HepG2 (cell line): ENCODE results near the gene TARBP2. TPM values are rescaled to one million over a fixed set of nuclear protein-coding genes. Genes with fewer than 3 reads are reported as not detected.

Source experiments
- ATAC-seq: fragments of 200-7000 bp; cut with Tn5 transposase; 3 replicates; pipeline ENCODE4 v1.9.1; 2020; ENCODE audit warnings: mild to moderate bottlenecking, moderate library complexity
- BruUV-seq: library from RNA; stranded (reverse); fragments of 400-500 nt; replicated peaks from 2 replicates; lab custom pipeline; 2021; lab: Mats Ljungman, UMichigan
- CTCF ChIA-PET: fragments of 300-600 bp; formaldehyde crosslinking; extraction: SDS; loops from one replicate; lab custom pipeline; 2021; ENCODE audit warnings: low total read pairs, inconsistent platforms, low intra/inter-chr PET ratio; lab: Yijun Ruan, JAX
- POLR2A ChIA-PET: fragments of 350-600 bp; sonication (Branson Sonifier 250); formaldehyde crosslinking; loops from one replicate; lab custom pipeline; 2020; ENCODE audit warnings: antibody characterized with exemption, inconsistent platforms; lab: Yijun Ruan, JAX
- DNase-seq: peaks from one replicate; pipeline ENCODE4 v3.0.0-alpha.2; 2015; ENCODE audit warnings: low spot score
- FAIRE-seq: peaks from 3 replicates; lab custom pipeline; 2011; peaks lifted over from hg19 to GRCh38; lab: Jason Lieb, UNC
- H2AFZ ChIP-seq: one replicate; pipeline ENCODE4 v1.6.1; 2011; ENCODE audit warnings: low read length, inconsistent platforms
- H3K27ac ChIP-seq: fragments of 300-600 bp; 3 replicates; pipeline ENCODE4 v1.8.0; 2011; ENCODE audit warnings: mixed run types, mild to moderate bottlenecking, mixed read lengths, low read length, inconsistent platforms; ENCODE audit not compliant: insufficient read depth; ENCODE audit errors: extremely low read length
- H3K27me3 ChIP-seq, 2 experiments: fragments of 200-600 bp in 1 of 2; 2 replicates in 1 of 2; 3 replicates in 1 of 2; pipeline versions ENCODE4 v1.6.0 to v1.8.0; 2011; ENCODE audit warnings: low read length in 2 of 2, mild to moderate bottlenecking in 2 of 2, moderate library complexity in 2 of 2, inconsistent platforms in 1 of 2; ENCODE audit not compliant: insufficient read depth in 2 of 2, control insufficient read depth in 1 of 2
- H3K36me3 ChIP-seq, 2 experiments: fragments of 200-600 bp in 1 of 2; replicated peaks in 1 of 2; 2 replicates in 1 of 2; 3 replicates in 1 of 2; pipeline versions ENCODE4 v1.5.1 to v1.8.0; 2011; ENCODE audit warnings: low read length in 2 of 2, inconsistent platforms in 1 of 2; ENCODE audit not compliant: insufficient read depth in 2 of 2, control insufficient read depth in 1 of 2
- H3K4me1 ChIP-seq: 2 replicates; pipeline ENCODE4 v1.5.1; 2012; ENCODE audit warnings: low read length, inconsistent platforms; ENCODE audit not compliant: insufficient read depth
- H3K4me2 ChIP-seq: 2 replicates; pipeline ENCODE4 v1.6.0; 2011; ENCODE audit warnings: low read depth, low read length, inconsistent platforms
- H3K4me3 ChIP-seq, 3 experiments: fragments of 200-600 bp in 1 of 3; sonication (generic), shearing (Covaris generic) in 1 of 3; replicated peaks in 1 of 3; 2 replicates each; pipeline ENCODE4 v1.5.1; 2011 to 2016; ENCODE audit warnings: low read length in 3 of 3, inconsistent platforms in 2 of 3, low read depth in 2 of 3, mild to moderate bottlenecking in 2 of 3, control low read depth in 1 of 3, mixed read lengths in 1 of 3; ENCODE audit not compliant: insufficient read depth in 1 of 3
- H3K79me2 ChIP-seq: one replicate; pipeline ENCODE4 v1.6.1; 2011; ENCODE audit warnings: low read length, inconsistent platforms; ENCODE audit not compliant: insufficient read depth
- H3K9ac ChIP-seq: 2 replicates; pipeline ENCODE4 v1.6.0; 2011; ENCODE audit warnings: mild to moderate bottlenecking, low read depth, low read length, inconsistent platforms; ENCODE audit not compliant: insufficient read depth
- H3K9me3 ChIP-seq: 2 replicates; pipeline ENCODE4 v1.5.1; 2012; ENCODE audit warnings: mild to moderate bottlenecking, low read length
- H4K20me1 ChIP-seq: 2 replicates; pipeline ENCODE4 v1.6.0; 2011; ENCODE audit warnings: inconsistent platforms, mild to moderate bottlenecking, low read length, moderate library complexity; ENCODE audit not compliant: insufficient read depth
- IRX3 ChIP-seq: sonication (generic); formaldehyde crosslinking; IDR thresholded peaks from 2 replicates; pipeline ENCODE4 v1.8.1; 2023; ENCODE audit warnings: mild to moderate bottlenecking, low read depth, missing genetic modification reagents, borderline replicate concordance
- KMT2B ChIP-seq: IDR thresholded peaks from 2 replicates; pipeline ENCODE4 v1.6.1; 2016; ENCODE audit warnings: missing genetic modification reagents, missing compliant biosample characterization
- PRDM10 ChIP-seq: sonication (generic); formaldehyde crosslinking; IDR thresholded peaks from 2 replicates; pipeline ENCODE4 v1.4.0; 2020; ENCODE audit warnings: low read depth, missing genetic modification reagents
- SRSF4 ChIP-seq: fragments of 200-400 bp; formaldehyde crosslinking; IDR thresholded peaks from one replicate; pipeline ENCODE4 v1.6.1; 2018; ENCODE audit warnings: mild to moderate bottlenecking, low read depth, low read length, moderate library complexity; ENCODE audit not compliant: poor library complexity, severe bottlenecking
- ZNF383 ChIP-seq: sonication (generic); formaldehyde crosslinking; IDR thresholded peaks from 2 replicates; pipeline ENCODE4 v1.4.0; 2020; ENCODE audit warnings: missing genetic modification reagents, mild to moderate bottlenecking, borderline replicate concordance
- ZSCAN31 ChIP-seq: sonication (generic); formaldehyde crosslinking; IDR thresholded peaks from 2 replicates; pipeline ENCODE4 v1.5.0; 2020; ENCODE audit warnings: low read depth, mild to moderate bottlenecking, missing genetic modification reagents
- WGBS: methylation state at CpG from one replicate; pipeline ENCODE4 v1.1.6; 2017; ENCODE audit warnings: low lambda C conversion rate; 5-methylcytosine and 5-hydroxymethylcytosine counted together
- in situ Hi-C: cut with HindIII; loops from 2 replicates; pipeline ENCODE4 v1.10.0; 2017; ENCODE audit warnings: low pct_unique_long_range_greater_than_20kb; ENCODE audit not compliant: extremely low pct_ligation_motif_present
- intact Hi-C: fragments of 100-400 bp; cut with micrococcal nuclease; formaldehyde crosslinking; loops from one replicate; pipeline ENCODE4 v1.10.0; 2022; ENCODE audit not compliant: unreplicated experiment
- polyA plus RNA-seq, 8 experiments: library from polyadenylated mRNA; depleted of rRNA in 3 of 8; stranded (reverse) in 7 of 8; unstranded in 1 of 8; fragments of >200 nt; fragmentation: Illumina TruSeq in 4 of 8; extraction: Trizol in 4 of 8; gene quantifications; 2 replicates each; pipeline versions ENCODE4 v1.2.1 to v1.2.3, GENCODE V29; 2011 to 2016; ENCODE audit warnings: low read depth in 4 of 8, missing spikeins in 1 of 8, mixed read lengths in 1 of 8; ENCODE audit not compliant: insufficient read depth in 1 of 8
- total RNA-seq, 5 experiments: library from RNA; depleted of rRNA; stranded (reverse); fragments of >200 nt; fragmentation: Illumina TruSeq; extraction: Trizol; gene quantifications; 2 replicates each; pipeline ENCODE4 v1.2.3, GENCODE V29; 2016; ENCODE audit warnings: low read depth in 1 of 5

Gene TARBP2
- total and polyA plus RNA-seq, 2 of the 13 experiments (the other 11 are each of a cell fraction or from before 2014, with no cell fraction given), result 47.0 to 55.5 TPM

- CTCF ChIA-PET, result no interaction called here
- H3K36me3 ChIP-seq, result no peaks in the 10 kb centered on the region
- H3K4me1 ChIP-seq, result peaks cover 71% of the 10 kb centered on the region
- no peaks in the 10 kb centered on the region; a peak in 1 of 5 replicates for H3K27me3 ChIP-seq
- no peaks in the 10 kb centered on the region for H3K9me3 ChIP-seq
- no peaks in the 10 kb centered on the region for H4K20me1 ChIP-seq
- peak overlapping the region; percentile 90; the same call in 1 of the 2 replicates for H3K4me2 ChIP-seq
- WGBS, result 73% methylated on average over 2 of the region's 2 CpGs
- no peak overlapping the region for H3K9ac ChIP-seq
- FAIRE-seq, result no peak
- H3K79me2 ChIP-seq, result peaks cover 16% of the 10 kb centered on the region
- no peak for DNase-seq
- in situ Hi-C loops (no loop called here), intact Hi-C loops (no loop called here)
- no peak for ATAC-seq
- H3K27ac ChIP-seq, result no peak overlapping the region
- no peak overlapping the region for H2AFZ ChIP-seq
- no TSS peak for BruUV-seq
- POLR2A ChIA-PET, result no interaction called here
- TF ChIP-seq PRDM10 (CRISPR knock-in tag) (no peak), IRX3 (CRISPR knock-in tag) (no peak), ZNF383 (CRISPR knock-in tag) (no peak), SRSF4 (no peak), ZSCAN31 (no peak), KMT2B (CRISPR knock-in tag) (no peak)
- TF ChIP-seq, all 625 proteins: peak for 0
- no peak overlapping the region for H3K4me3 ChIP-seq
These were observed 2.9 kb upstream of the TARBP2 start for GRCh38 chr12:53498235-53498630.
